Naive thymus-derived CD4-positive, alpha-beta T cell (primary cell): ENCODE data around the gene SETSIP. TPM values are rescaled to one million over a fixed set of nuclear protein-coding genes. Genes with fewer than 3 reads are reported as not detected.

Experiments used
- ATAC-seq: fragments of 150-1000 bp; cut with Tn5 transposase; 2 replicates; pipeline ENCODE4 v1.10.0; 2021; ENCODE audit warnings: mild to moderate bottlenecking, moderate library complexity
- CTCF ChIA-PET: fragments of 350-600 bp; sonication (Branson Sonifier 250); formaldehyde crosslinking; loops from one replicate; lab custom pipeline; 2021; ENCODE audit warnings: antibody characterized with exemption; lab: Charles Lee
- POLR2A ChIA-PET: fragments of 350-600 bp; sonication (Branson Sonifier 250); formaldehyde crosslinking; loops from one replicate; lab custom pipeline; 2021; ENCODE audit warnings: antibody characterized with exemption, inconsistent platforms; lab: Charles Lee
- DNase-seq, 9 donors: peaks; one replicate each; pipeline versions ENCODE4 v3.0.0 to v3.0.0-alpha.2; 2020 to 2022; ENCODE audit warnings: mixed read lengths in 1 of 9
- H3K27ac ChIP-seq: one replicate; pipeline ENCODE4 v1.7.0; 2013; ENCODE audit warnings: mild to moderate bottlenecking, low read depth, low read length, moderate library complexity
- H3K27me3 ChIP-seq, 2 donors: one replicate each; pipeline ENCODE4 v1.7.0; 2013; ENCODE audit warnings: low read length in 2 of 2, mild to moderate bottlenecking in 2 of 2, moderate library complexity in 2 of 2; ENCODE audit not compliant: control insufficient read depth in 2 of 2, insufficient read depth in 2 of 2
- H3K36me3 ChIP-seq, 3 experiments: 1 replicate in 2 of 3; 2 replicates in 1 of 3; pipeline ENCODE4 v1.7.0; 2013; ENCODE audit warnings: low read length in 3 of 3, mild to moderate bottlenecking in 3 of 3, moderate library complexity in 1 of 3; ENCODE audit not compliant: insufficient read depth in 3 of 3, control insufficient read depth in 2 of 3
- H3K4me1 ChIP-seq, 2 donors: one replicate each; pipeline ENCODE4 v1.7.0; 2013; ENCODE audit warnings: low read length in 2 of 2, mild to moderate bottlenecking in 2 of 2, moderate library complexity in 1 of 2; ENCODE audit not compliant: control insufficient read depth in 2 of 2, insufficient read depth in 2 of 2
- H3K4me3 ChIP-seq: 2 replicates; pipeline ENCODE4 v1.7.0; 2013; ENCODE audit warnings: mild to moderate bottlenecking, low read length
- H3K9me3 ChIP-seq, 3 experiments: 1 replicate in 2 of 3; 2 replicates in 1 of 3; pipeline ENCODE4 v1.7.0; 2013; ENCODE audit warnings: low read length in 3 of 3; ENCODE audit not compliant: control insufficient read depth in 2 of 3
- H3K27ac Mint-ChIP-seq, 9 donors: one replicate each; pipeline ENCODE4 v1.8.0; 2020 to 2022; ENCODE audit warnings: mixed read lengths in 9 of 9, mild to moderate bottlenecking in 8 of 9, moderate library complexity in 5 of 9, inconsistent platforms in 2 of 9
- H3K27me3 Mint-ChIP-seq, 5 donors: one replicate each; pipeline ENCODE4 v1.8.0; 2021 to 2022; ENCODE audit warnings: mixed read lengths in 5 of 5, mild to moderate bottlenecking in 1 of 5
- H3K36me3 Mint-ChIP-seq, 5 donors: one replicate each; pipeline ENCODE4 v1.8.0; 2020 to 2022; ENCODE audit warnings: mixed read lengths in 5 of 5, mild to moderate bottlenecking in 3 of 5, inconsistent platforms in 1 of 5
- H3K4me1 Mint-ChIP-seq, 7 donors: one replicate each; pipeline ENCODE4 v1.8.0; 2020 to 2022; ENCODE audit warnings: mixed read lengths in 7 of 7, mild to moderate bottlenecking in 3 of 7, inconsistent platforms in 1 of 7
- H3K4me3 Mint-ChIP-seq, 10 donors: one replicate each; pipeline ENCODE4 v1.8.0; 2020 to 2022; ENCODE audit warnings: mild to moderate bottlenecking in 10 of 10, mixed read lengths in 10 of 10, moderate library complexity in 6 of 10, inconsistent platforms in 2 of 10
- H3K9me3 Mint-ChIP-seq, 11 donors: one replicate each; pipeline ENCODE4 v1.8.0; 2020 to 2022; ENCODE audit warnings: mixed read lengths in 11 of 11, mild to moderate bottlenecking in 4 of 11, inconsistent platforms in 1 of 11, moderate library complexity in 1 of 11
- intact Hi-C, 2 donors: fragments of 100-400 bp; cut with micrococcal nuclease; formaldehyde crosslinking; loops; one replicate each; pipeline ENCODE4 v1.15.1; 2023
- polyA plus RNA-seq, 2 donors: library from polyadenylated mRNA; unstranded; fragments of 300-500 nt; fragmentation: Illumina TruSeq; gene quantifications; one replicate each; pipeline ENCODE4 v1.2.3, GENCODE V29; 2021
- total RNA-seq, 6 experiments: library from RNA in 5 of 6; stranded (reverse) in 5 of 6; gene quantifications; 1 replicate in 5 of 6; 2 replicates in 1 of 6; pipeline ENCODE4 v1.2.3 and lab custom pipeline; 2021 to 2026

The SETSIP gene
- total and polyA plus RNA-seq, 7 experiments from 2014 or later, result not detected

DNA sequence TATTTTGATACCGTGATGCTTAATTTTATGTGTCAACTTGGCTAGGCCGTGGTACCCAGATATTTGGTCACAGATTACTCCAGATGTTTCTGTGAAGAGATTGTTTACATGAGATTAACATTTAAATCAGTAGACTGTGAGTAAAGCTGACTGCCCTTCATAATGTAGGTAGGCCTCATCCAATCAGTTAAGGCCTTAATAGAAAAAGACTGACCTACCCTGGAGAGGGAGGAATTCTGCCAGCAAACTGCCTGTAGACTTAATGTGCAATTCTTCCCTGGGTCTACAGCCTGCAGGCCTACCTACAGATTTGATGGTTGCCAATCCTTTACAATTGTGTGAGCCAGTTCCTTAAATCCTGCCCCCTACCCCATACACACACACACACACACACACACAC, 4.3 kb downstream of the SETSIP start:
- Mint-ChIP-seq H3K27ac (no peak overlapping the region), H3K4me1 (peaks cover 0 to 2% (median 0%) of the 10 kb centered on the region in 7 donors), H3K27me3 (peaks cover 0 to 10% (median 0%) of the 10 kb centered on the region in 5 donors), H3K9me3 (no peaks in the 10 kb centered on the region), H3K36me3 (no peaks in the 10 kb centered on the region), H3K4me3 (no peak overlapping the region)
- H3K36me3 ChIP-seq, result no peaks in the 10 kb centered on the region
- CTCF ChIA-PET, result no interaction called here
- no peak overlapping the region for H3K4me3 ChIP-seq
- DNase-seq, result no peak
- no peak overlapping the region for H3K27ac ChIP-seq
- H3K9me3 ChIP-seq, result no peaks in the 10 kb centered on the region
- no peak for ATAC-seq
- no peaks in the 10 kb centered on the region for H3K4me1 ChIP-seq
- POLR2A ChIA-PET, result no interaction called here
- intact Hi-C loops, result no loop called here
- no peaks in the 10 kb centered on the region for H3K27me3 ChIP-seq

DNA sequence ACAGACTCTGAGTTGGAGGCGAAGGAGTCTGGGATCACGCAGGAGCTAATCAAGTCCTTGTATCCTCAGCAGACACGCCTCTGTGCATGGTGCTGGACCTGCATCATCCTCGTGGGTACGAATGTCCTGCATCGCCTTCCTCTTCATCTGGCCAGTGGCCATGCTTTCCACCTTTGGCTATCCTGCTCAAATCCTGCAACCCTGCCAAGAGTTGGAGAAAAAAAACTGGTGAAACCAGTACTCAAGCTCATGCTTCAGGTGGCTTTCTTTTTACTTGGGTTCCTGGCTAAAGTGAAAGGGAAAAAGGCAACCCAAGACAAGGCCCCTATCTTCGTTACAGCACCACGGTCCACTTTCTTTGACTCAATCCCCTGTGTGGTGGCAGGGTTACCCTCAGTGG, 8.9 kb downstream of the SETSIP start:
- no peak for ATAC-seq
- H3K4me1 Mint-ChIP-seq, result no peaks in the 10 kb centered on the region
- CTCF ChIA-PET, result interaction anchor here (0.8 kb wide), 1 partner anchor 557 kb away, joined by 3 read pairs; no protein-coding TSS in a partner anchor

DNA sequence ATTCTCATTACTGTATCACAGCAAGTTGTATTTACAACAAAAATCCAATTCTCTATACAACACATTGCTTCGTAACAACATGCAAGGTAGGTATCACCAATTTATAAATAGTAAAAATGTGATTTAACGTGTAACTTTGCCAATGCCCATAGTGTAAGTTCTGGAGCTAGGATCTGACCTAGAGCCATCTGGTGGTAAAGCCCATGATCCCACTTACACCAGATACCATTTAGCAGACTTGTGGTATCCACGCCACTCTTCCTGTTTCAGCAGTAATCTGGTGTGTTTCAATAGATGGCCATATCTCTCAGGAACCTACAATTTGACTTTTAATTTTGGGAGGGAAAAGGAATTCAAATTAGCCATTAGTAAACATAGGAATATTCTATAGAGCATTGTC, 10.2 kb downstream of the SETSIP start:
- no peak overlapping the region for H3K27ac ChIP-seq
- no peak for ATAC-seq
- no peak for DNase-seq
- H3K4me1 Mint-ChIP-seq, result no peaks in the 10 kb centered on the region
- CTCF ChIA-PET, result no interaction called here
- no peaks in the 10 kb centered on the region for H3K27me3 ChIP-seq
- H3K9me3 ChIP-seq, result no peaks in the 10 kb centered on the region
- no peaks in the 10 kb centered on the region for H3K9me3 Mint-ChIP-seq
- H3K36me3 ChIP-seq, result no peaks in the 10 kb centered on the region
- no peaks in the 10 kb centered on the region for H3K36me3 Mint-ChIP-seq
- H3K4me3 ChIP-seq, result no peak overlapping the region
- no peak overlapping the region for H3K4me3 Mint-ChIP-seq
- H3K4me1 ChIP-seq, result no peaks in the 10 kb centered on the region
- no peak overlapping the region for H3K27ac Mint-ChIP-seq
- intact Hi-C loops, result no loop called here
- POLR2A ChIA-PET, result no interaction called here
- H3K27me3 Mint-ChIP-seq, result no peaks in the 10 kb centered on the region

More for the DNA sequence above, 8.9 kb downstream of the SETSIP start:
- intact Hi-C loops, result no loop called here
- Mint-ChIP-seq H3K27me3 (no peaks in the 10 kb centered on the region), H3K4me3 (no peak overlapping the region), H3K9me3 (no peaks in the 10 kb centered on the region), H3K36me3 (no peaks in the 10 kb centered on the region), H3K27ac (no peak overlapping the region)
- no peaks in the 10 kb centered on the region for H3K9me3 ChIP-seq
- POLR2A ChIA-PET, result no interaction called here
- H3K27ac ChIP-seq, result no peak overlapping the region
- no peaks in the 10 kb centered on the region for H3K36me3 ChIP-seq
- no peaks in the 10 kb centered on the region for H3K27me3 ChIP-seq
- no peak overlapping the region for H3K4me3 ChIP-seq
- no peak for DNase-seq
- no peaks in the 10 kb centered on the region for H3K4me1 ChIP-seq

DNA sequence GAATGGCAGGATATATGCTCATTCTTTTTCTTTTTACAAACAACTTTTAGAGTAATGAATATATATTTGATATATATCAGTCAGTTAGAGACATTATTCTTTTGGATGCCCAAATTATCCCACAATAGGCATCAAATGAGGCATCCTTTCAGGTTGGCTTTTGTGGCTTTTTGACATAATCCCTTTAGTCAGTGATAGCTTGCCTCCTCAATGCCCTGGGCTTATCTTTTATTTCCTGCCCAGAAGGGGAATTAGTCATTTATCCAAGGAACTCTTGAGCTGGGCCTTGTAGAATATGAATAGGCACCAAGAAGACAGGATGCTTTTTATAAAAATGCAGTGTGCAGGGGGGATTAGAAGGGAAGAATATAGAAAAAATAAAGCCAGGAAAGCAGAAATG, 23.3 kb downstream of the SETSIP start:
- H3K27ac ChIP-seq, result no peak overlapping the region
- peaks cover 2 to 11% (median 6%) of the 10 kb centered on the region in 5 donors for H3K27me3 Mint-ChIP-seq
- no peak overlapping the region for H3K27ac Mint-ChIP-seq
- ChIA-PET POLR2A (no interaction called here), CTCF (no interaction called here)
- no peaks in the 10 kb centered on the region for H3K4me1 ChIP-seq
- DNase-seq (no peak), ATAC-seq (no peak)
- H3K36me3 Mint-ChIP-seq, result no peaks in the 10 kb centered on the region
- intact Hi-C loops, result no loop called here
- no peak overlapping the region for H3K4me3 Mint-ChIP-seq
- H3K36me3 ChIP-seq, result no peaks in the 10 kb centered on the region
- H3K4me1 Mint-ChIP-seq, result no peaks in the 10 kb centered on the region
- no peaks in the 10 kb centered on the region for H3K9me3 Mint-ChIP-seq
- H3K4me3 ChIP-seq, result no peak overlapping the region
- no peaks in the 10 kb centered on the region for H3K9me3 ChIP-seq
- no peaks in the 10 kb centered on the region for H3K27me3 ChIP-seq

DNA sequence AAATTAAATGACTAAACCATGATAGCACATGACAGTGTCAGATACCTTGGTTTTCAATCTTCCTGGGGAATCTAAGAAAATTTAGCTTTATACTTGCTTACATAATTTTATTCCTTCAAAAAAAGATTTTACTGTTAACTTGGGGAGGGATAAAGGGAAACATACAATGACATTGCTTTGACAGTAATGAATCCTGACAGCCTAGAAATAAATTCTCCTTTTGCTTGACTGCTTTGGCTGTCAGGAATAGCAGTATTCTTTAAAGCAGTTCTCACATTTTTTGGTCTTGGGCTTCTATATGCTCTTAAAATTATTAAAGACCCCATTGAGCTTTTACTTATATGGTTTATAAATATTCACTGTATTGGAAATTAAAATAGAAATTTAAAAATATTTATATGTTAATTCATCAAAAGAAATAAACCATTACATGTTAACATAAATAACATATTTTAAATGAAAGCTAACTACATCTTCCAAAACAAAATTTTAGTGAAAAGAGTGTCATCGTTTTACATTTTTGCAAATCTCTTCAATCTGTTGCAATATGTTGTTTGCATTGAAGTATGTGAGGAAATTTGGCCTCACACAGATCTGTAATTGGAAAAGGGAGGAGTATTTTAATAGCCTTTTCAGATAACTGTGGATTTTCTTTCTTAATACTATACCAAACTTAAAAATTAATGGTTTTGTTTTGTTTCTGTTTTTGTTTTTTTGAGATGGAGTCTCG, 29.3 kb downstream of the SETSIP start:
- H3K9me3 Mint-ChIP-seq, result no peaks in the 10 kb centered on the region
- ATAC-seq (no peak), DNase-seq (no peak)
- ChIA-PET CTCF (no interaction called here), POLR2A (no interaction called here)
- peaks cover 0 to under 1% (median 0%) of the 10 kb centered on the region in 5 donors for H3K36me3 Mint-ChIP-seq
- intact Hi-C loops, result no loop called here
- Histone ChIP-seq H3K36me3 (no peaks in the 10 kb centered on the region), H3K4me3 (no peak overlapping the region), H3K27me3 (no peaks in the 10 kb centered on the region), H3K9me3 (no peaks in the 10 kb centered on the region), H3K27ac (no peak overlapping the region), H3K4me1 (no peaks in the 10 kb centered on the region)
- no peak overlapping the region for H3K4me3 Mint-ChIP-seq
- H3K4me1 Mint-ChIP-seq, result no peaks in the 10 kb centered on the region
- H3K27me3 Mint-ChIP-seq, result peaks cover 0 to 6% (median 3%) of the 10 kb centered on the region in 5 donors
- no peak overlapping the region for H3K27ac Mint-ChIP-seq

DNA sequence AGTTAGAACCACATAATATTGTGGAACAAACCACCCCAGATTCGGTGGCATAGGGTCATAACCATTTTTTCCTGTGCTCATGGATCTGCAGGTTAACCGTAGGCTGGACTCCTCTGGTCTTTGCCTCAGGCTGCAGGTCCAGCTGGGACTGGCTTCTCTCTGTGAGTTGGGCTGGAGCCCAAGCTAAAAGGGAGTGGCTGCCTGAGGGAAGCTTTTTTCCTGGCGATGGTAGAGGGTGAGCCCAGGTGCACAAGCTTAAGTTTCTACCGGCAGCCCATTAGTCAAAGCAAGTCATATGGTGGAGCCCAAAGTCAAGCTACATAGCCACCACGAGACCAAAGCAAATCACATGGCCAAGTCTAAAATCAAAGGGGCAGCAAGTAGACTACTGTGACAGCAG, 31.6 kb downstream of the SETSIP start:
- no peaks in the 10 kb centered on the region for H3K4me1 Mint-ChIP-seq
- CTCF ChIA-PET, result no interaction called here

DNA sequence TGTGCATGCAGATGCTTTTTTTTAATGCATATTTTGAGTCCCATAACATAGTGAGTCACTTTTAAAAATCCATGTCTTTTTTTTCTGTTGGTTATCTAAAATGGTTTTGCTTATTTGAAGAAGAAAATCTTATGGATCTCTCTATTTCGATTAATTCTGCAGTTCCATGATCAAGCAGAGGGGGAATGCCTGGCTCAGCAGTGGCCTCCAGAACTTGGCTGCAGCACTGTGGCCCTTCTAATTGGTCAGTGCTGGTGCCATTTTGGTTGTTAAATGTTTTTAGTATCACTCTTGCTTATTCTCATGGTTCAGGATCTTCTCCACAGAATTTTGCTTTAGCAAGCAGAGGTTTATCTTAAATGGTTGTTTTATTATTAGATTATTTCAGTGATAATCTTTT, 34.2 kb downstream of the SETSIP start:
- ChIA-PET POLR2A (no interaction called here), CTCF (interaction anchor here (0.8 kb wide), 1 partner anchor 776 kb away, joined by 5 read pairs; no protein-coding TSS in a partner anchor)
- DNase-seq, result no peak
- Histone ChIP-seq H3K4me3 (no peak overlapping the region), H3K4me1 (no peaks in the 10 kb centered on the region), H3K27me3 (no peaks in the 10 kb centered on the region), H3K9me3 (no peaks in the 10 kb centered on the region), H3K27ac (no peak overlapping the region), H3K36me3 (no peaks in the 10 kb centered on the region)
- H3K36me3 Mint-ChIP-seq, result peaks cover 0 to 3% (median 0%) of the 10 kb centered on the region in 5 donors
- no peak overlapping the region for H3K27ac Mint-ChIP-seq
- no peak for ATAC-seq
- no peaks in the 10 kb centered on the region for H3K9me3 Mint-ChIP-seq
- H3K4me1 Mint-ChIP-seq, result no peaks in the 10 kb centered on the region
- no peak overlapping the region for H3K4me3 Mint-ChIP-seq
- intact Hi-C loops, result no loop called here
- peaks cover 0 to 7% (median 4%) of the 10 kb centered on the region in 5 donors for H3K27me3 Mint-ChIP-seq

More for the DNA sequence above, 31.6 kb downstream of the SETSIP start:
- Mint-ChIP-seq H3K9me3 (no peaks in the 10 kb centered on the region), H3K4me3 (no peak overlapping the region), H3K36me3 (peaks cover 0 to 3% (median 0%) of the 10 kb centered on the region in 5 donors), H3K27ac (no peak overlapping the region), H3K27me3 (peaks cover 0 to 6% (median 3%) of the 10 kb centered on the region in 5 donors)
- intact Hi-C loops, result no loop called here
- POLR2A ChIA-PET, result no interaction called here
- Histone ChIP-seq H3K9me3 (no peaks in the 10 kb centered on the region), H3K4me1 (no peaks in the 10 kb centered on the region), H3K36me3 (no peaks in the 10 kb centered on the region), H3K4me3 (no peak overlapping the region), H3K27ac (no peak overlapping the region), H3K27me3 (no peaks in the 10 kb centered on the region)
- no peak for ATAC-seq
- DNase-seq, result no peak
